ENCODE data around the gene SNX15.

The SNX15 gene

GRCh38 chr11:65085446-65085845, 58.2 kb downstream of the SNX15 start:
- DNase-seq (ENCODE audit: low spot score) = no peak

- no peak for DNase-seq (ENCODE audit: low spot score)
These were observed 59.6 kb downstream of the SNX15 start for GRCh38 chr11:65086809-65087208.

- no peak for DNase-seq (ENCODE audit: low spot score)
These were observed 60.0 kb downstream of the SNX15 start for GRCh38 chr11:65087216-65087615.

- no peak for DNase-seq (ENCODE audit: low spot score)
These were observed 60.6 kb downstream of the SNX15 start for GRCh38 chr11:65087827-65088226.

GRCh38 chr11:65089621-65090020, 62.4 kb downstream of the SNX15 start:
- no peak for DNase-seq (ENCODE audit: low spot score)

Data from COLO829 (cell line).